Measurements from ENCODE around the gene PPP6R2.
A peak's percentile ranks its signal among the peaks of the same experiment; 100 is the strongest.

Gene PPP6R2

GRCh38 chr22:50305393-50305922, 37.7 kb upstream of the PPP6R2 start:
- no peak for DNase-seq (ENCODE audit: low spot score)

GRCh38 chr22:50305923-50306566, 37.1 kb upstream of the PPP6R2 start:
- DNase-seq (ENCODE audit: low spot score): no peak

- no peak for DNase-seq (ENCODE audit: low spot score)
These were observed 36.1 kb upstream of the PPP6R2 start, which contains the start of gene PLXNB2 for GRCh38 chr22:50306753-50307749. TSS of gene PLXNB2 (minus strand) at chr22:50307646. CDS start at chr22:50290584, 17,062 bp downstream.

- DNase-seq (ENCODE audit: low spot score): no peak
These were observed 35.1 kb upstream of the PPP6R2 start for GRCh38 chr22:50307890-50308596.

GRCh38 chr22:50308597-50308935, 34.6 kb upstream of the PPP6R2 start:
- no peak for DNase-seq (ENCODE audit: low spot score)

- DNase-seq (ENCODE audit: low spot score): no peak
These were observed 34.0 kb upstream of the PPP6R2 start for GRCh38 chr22:50308986-50309600.

- no peak for DNase-seq (ENCODE audit: low spot score)
These were observed 33.5 kb upstream of the PPP6R2 start for GRCh38 chr22:50309601-50309991.

- no peak for DNase-seq (ENCODE audit: low spot score)
These were observed 33.0 kb upstream of the PPP6R2 start for GRCh38 chr22:50310031-50310722.

GRCh38 chr22:50310949-50311444, 32.1 kb upstream of the PPP6R2 start:
- no peak for DNase-seq (ENCODE audit: low spot score)

GRCh38 chr22:50311606-50312351, 31.3 kb upstream of the PPP6R2 start:
- no peak for DNase-seq (ENCODE audit: low spot score)

GRCh38 chr22:50312371-50312770, 30.8 kb upstream of the PPP6R2 start:
- no peak for DNase-seq (ENCODE audit: low spot score)

- no peak for DNase-seq (ENCODE audit: low spot score)
These were observed 30.1 kb upstream of the PPP6R2 start for GRCh38 chr22:50313021-50313420.

GRCh38 chr22:50313600-50313999, 29.5 kb upstream of the PPP6R2 start:
- DNase-seq (ENCODE audit: low spot score): no peak

GRCh38 chr22:50314081-50314454, 29.1 kb upstream of the PPP6R2 start:
- no peak for DNase-seq (ENCODE audit: low spot score)

GRCh38 chr22:50314455-50315288, 28.5 kb upstream of the PPP6R2 start:
- DNase-seq (ENCODE audit: low spot score): peak; percentile 71

GRCh38 chr22:50315289-50316113, 27.6 kb upstream of the PPP6R2 start:
- DNase-seq (ENCODE audit: low spot score): no peak

GRCh38 chr22:50316114-50317065, 26.7 kb upstream of the PPP6R2 start:
- no peak for DNase-seq (ENCODE audit: low spot score)

Data from CD4-positive, alpha-beta T cell treated with Interleukin-6 at 100 ng/mL for 8 hours (primary cell).